Body of pancreas (tissue), 4 donors: ENCODE measurements around the gene HTR3E.

Experiments used
- POLR2A ChIP-seq, 3 donors: fragments of 450-650 bp; IDR thresholded peaks; one replicate each; pipeline ENCODE4 v1.6.1; 2016; ENCODE audit warnings: antibody characterized with exemption in 3 of 3, mild to moderate bottlenecking in 2 of 3
- TF ChIP-seq, protein P1 (sequence below), 7 experiments: fragments of 450-650 bp in 4 of 7; fragments of 200-600 bp in 3 of 7; sonication (generic) in 3 of 7; IDR thresholded peaks; one replicate each; pipeline ENCODE4 v1.5.1; 2016 to 2019; ENCODE audit warnings: antibody characterized with exemption in 7 of 7

GRCh38 chr3:184144505-184144904 lies 47.6 kb downstream of the HTR3E start:
- TF ChIP-seq, protein P1, sequence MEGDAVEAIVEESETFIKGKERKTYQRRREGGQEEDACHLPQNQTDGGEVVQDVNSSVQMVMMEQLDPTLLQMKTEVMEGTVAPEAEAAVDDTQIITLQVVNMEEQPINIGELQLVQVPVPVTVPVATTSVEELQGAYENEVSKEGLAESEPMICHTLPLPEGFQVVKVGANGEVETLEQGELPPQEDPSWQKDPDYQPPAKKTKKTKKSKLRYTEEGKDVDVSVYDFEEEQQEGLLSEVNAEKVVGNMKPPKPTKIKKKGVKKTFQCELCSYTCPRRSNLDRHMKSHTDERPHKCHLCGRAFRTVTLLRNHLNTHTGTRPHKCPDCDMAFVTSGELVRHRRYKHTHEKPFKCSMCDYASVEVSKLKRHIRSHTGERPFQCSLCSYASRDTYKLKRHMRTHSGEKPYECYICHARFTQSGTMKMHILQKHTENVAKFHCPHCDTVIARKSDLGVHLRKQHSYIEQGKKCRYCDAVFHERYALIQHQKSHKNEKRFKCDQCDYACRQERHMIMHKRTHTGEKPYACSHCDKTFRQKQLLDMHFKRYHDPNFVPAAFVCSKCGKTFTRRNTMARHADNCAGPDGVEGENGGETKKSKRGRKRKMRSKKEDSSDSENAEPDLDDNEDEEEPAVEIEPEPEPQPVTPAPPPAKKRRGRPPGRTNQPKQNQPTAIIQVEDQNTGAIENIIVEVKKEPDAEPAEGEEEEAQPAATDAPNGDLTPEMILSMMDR (IDR thresholded peaks at IDR 0.05), result no peak
- TF ChIP-seq POLR2A (IDR thresholded peaks at IDR 0.05), result no peak
